H1 (cell line): Measurements from ENCODE around the gene PCNX1. TPM values are rescaled to one million over a fixed set of nuclear protein-coding genes. Genes with fewer than 3 reads are reported as not detected.

Experiments
- CTCF ChIA-PET: fragments of 300-600 bp; sonication (Branson Sonifier 250); formaldehyde crosslinking; loops from one replicate; lab custom pipeline; 2021; ENCODE audit not compliant: partially characterized antibody; lab: Charles Lee
- POLR2A ChIA-PET: fragments of 300-600 bp; sonication (Branson Sonifier 250); formaldehyde crosslinking; loops from one replicate; lab custom pipeline; 2021; ENCODE audit warnings: inconsistent platforms; ENCODE audit not compliant: partially characterized antibody; lab: Charles Lee
- DNase-seq, 2 experiments: peaks; one replicate each; pipeline versions ENCODE4 v3.0.0 to v3.0.0-alpha.2; 2010 to 2022; ENCODE audit warnings: low spot score in 2 of 2, low read depth in 1 of 2, mixed read lengths in 1 of 2
- FAIRE-seq: peaks from 2 replicates; lab custom pipeline; 2011; peaks lifted over from hg19 to GRCh38; lab: Jason Lieb, UNC
- H2AFZ ChIP-seq: 2 replicates; pipeline ENCODE4 v1.8.1; 2012; ENCODE audit warnings: low read length, inconsistent platforms
- H2AK5ac ChIP-seq: 2 replicates; pipeline ENCODE4 v1.6.1; 2013; ENCODE audit warnings: low read depth, low read length
- H2BK120ac ChIP-seq: replicated peaks from 2 replicates; pipeline ENCODE3; 2013; ENCODE audit warnings: low read depth, low read length, inconsistent platforms
- H2BK12ac ChIP-seq: 2 replicates; pipeline ENCODE4 v1.6.1; 2013; ENCODE audit warnings: low read depth, low read length
- H2BK15ac ChIP-seq: 2 replicates; pipeline ENCODE4 v1.6.1; 2013; ENCODE audit warnings: low read length
- H2BK20ac ChIP-seq: 2 replicates; pipeline ENCODE4 v1.6.1; 2013; ENCODE audit warnings: low read length
- H2BK5ac ChIP-seq: 2 replicates; pipeline ENCODE4 v1.6.1; 2013; ENCODE audit warnings: low read depth, low read length
- H3K14ac ChIP-seq: 2 replicates; pipeline ENCODE4 v1.6.1; 2013; ENCODE audit warnings: inconsistent platforms; ENCODE audit not compliant: insufficient read length
- H3K18ac ChIP-seq: 2 replicates; pipeline ENCODE4 v1.6.1; 2013; ENCODE audit warnings: low read length; ENCODE audit errors: extremely low read depth
- H3K23ac ChIP-seq: 2 replicates; pipeline ENCODE4 v1.6.1; 2013; ENCODE audit warnings: inconsistent platforms; ENCODE audit not compliant: insufficient read length
- H3K23me2 ChIP-seq: 2 replicates; pipeline ENCODE4 v1.6.1; 2013; ENCODE audit warnings: low read depth, low read length
- H3K27ac ChIP-seq: 2 replicates; pipeline ENCODE4 v1.6.1; 2011; ENCODE audit warnings: low read depth, low read length, inconsistent platforms
- H3K27me3 ChIP-seq, 4 experiments: replicated peaks in 1 of 4; 1 replicate in 1 of 4; 2 replicates in 3 of 4; pipeline versions ENCODE4 v1.6.1 to v1.8.1; 2011 to 2013; ENCODE audit warnings: low read length in 3 of 4, mild to moderate bottlenecking in 3 of 4, inconsistent platforms in 2 of 4, mixed read lengths in 2 of 4, moderate library complexity in 1 of 4; ENCODE audit not compliant: control insufficient read depth in 3 of 4, insufficient read depth in 3 of 4; ENCODE audit errors: extremely low read depth in 1 of 4
- H3K36me3 ChIP-seq, 4 experiments: 2 replicates each; pipeline versions ENCODE4 v1.6.1 to v1.8.1; 2011 to 2013; ENCODE audit warnings: mild to moderate bottlenecking in 4 of 4, low read length in 3 of 4, moderate library complexity in 2 of 4, control low read depth in 1 of 4, inconsistent platforms in 1 of 4; ENCODE audit not compliant: insufficient read depth in 4 of 4, control insufficient read depth in 2 of 4
- H3K4ac ChIP-seq: replicated peaks from 2 replicates; pipeline ENCODE3; 2013; ENCODE audit warnings: low read length, low read depth, mixed read lengths, inconsistent platforms; ENCODE audit not compliant: insufficient read length
- H3K4me1 ChIP-seq, 4 experiments: replicated peaks in 1 of 4; 1 replicate in 1 of 4; 2 replicates in 3 of 4; pipeline versions ENCODE4 v1.6.1 to v1.8.1; 2011 to 2013; ENCODE audit warnings: low read length in 3 of 4, inconsistent platforms in 2 of 4, mixed read lengths in 1 of 4; ENCODE audit not compliant: insufficient read depth in 4 of 4, control insufficient read depth in 3 of 4
- H3K4me2 ChIP-seq, 2 experiments: 2 replicates each; pipeline versions ENCODE4 v1.6.1 to v1.8.1; 2011 to 2013; ENCODE audit warnings: low read depth in 2 of 2, low read length in 2 of 2, control low read depth in 1 of 2, inconsistent platforms in 1 of 2, mild to moderate bottlenecking in 1 of 2; ENCODE audit not compliant: insufficient read depth in 1 of 2
- H3K4me3 ChIP-seq, 4 experiments: fragments of 200-600, 300-600 bp in 1 of 4; sonication (generic), shearing (Covaris generic), sonication (Bioruptor Twin) in 1 of 4; 2 replicates each; pipeline versions ENCODE4 v1.5.1 to v1.8.1; 2011 to 2016; ENCODE audit warnings: low read length in 4 of 4, low read depth in 3 of 4, control low read depth in 2 of 4, inconsistent platforms in 2 of 4, mild to moderate bottlenecking in 2 of 4, mixed read lengths in 1 of 4, moderate library complexity in 1 of 4; ENCODE audit not compliant: insufficient read depth in 2 of 4; ENCODE audit errors: extremely low read depth in 1 of 4
- H3K56ac ChIP-seq: replicated peaks from 2 replicates; pipeline ENCODE3; 2013; ENCODE audit warnings: low read depth, mild to moderate bottlenecking, mixed read lengths, low read length, inconsistent platforms; ENCODE audit not compliant: insufficient read length
- H3K79me1 ChIP-seq: 2 replicates; pipeline ENCODE4 v1.6.1; 2013; ENCODE audit warnings: low read depth, low read length, control low read depth
- H3K79me2 ChIP-seq, 2 experiments: 2 replicates each; pipeline versions ENCODE4 v1.6.1 to v1.8.1; 2012 to 2013; ENCODE audit warnings: low read length in 2 of 2, mild to moderate bottlenecking in 2 of 2, inconsistent platforms in 1 of 2; ENCODE audit not compliant: insufficient read depth in 2 of 2, control insufficient read depth in 1 of 2
- H3K9ac ChIP-seq, 4 experiments: replicated peaks in 1 of 4; 1 replicate in 1 of 4; 2 replicates in 3 of 4; pipeline versions ENCODE4 v1.6.1 to v1.8.1; 2011 to 2013; ENCODE audit warnings: low read depth in 3 of 4, low read length in 3 of 4, control low read depth in 2 of 4, mild to moderate bottlenecking in 2 of 4, moderate library complexity in 2 of 4, inconsistent platforms in 1 of 4; ENCODE audit errors: extremely low read depth in 1 of 4
- H3K9me3 ChIP-seq, 2 experiments: 2 replicates each; pipeline versions ENCODE4 v1.6.1 to v1.8.1; 2012 to 2013; ENCODE audit warnings: mild to moderate bottlenecking in 2 of 2, moderate library complexity in 2 of 2, control low read depth in 1 of 2, inconsistent platforms in 1 of 2, low read depth in 1 of 2, low read length in 1 of 2, mixed read lengths in 1 of 2; ENCODE audit not compliant: insufficient read depth in 2 of 2
- H4K20me1 ChIP-seq, 2 experiments: replicated peaks in 1 of 2; 2 replicates each; pipeline versions ENCODE3 to v1.8.1; 2011 to 2013; ENCODE audit warnings: inconsistent platforms in 2 of 2, low read length in 2 of 2, mild to moderate bottlenecking in 1 of 2; ENCODE audit not compliant: insufficient read depth in 2 of 2, control insufficient read depth in 1 of 2
- H4K5ac ChIP-seq: 2 replicates; pipeline ENCODE4 v1.6.1; 2013; ENCODE audit warnings: low read length, low read depth, mixed read lengths, inconsistent platforms; ENCODE audit not compliant: insufficient read length
- H4K8ac ChIP-seq: 2 replicates; pipeline ENCODE4 v1.8.0; 2013; ENCODE audit warnings: mild to moderate bottlenecking, moderate library complexity, low read length, inconsistent platforms; ENCODE audit not compliant: insufficient read depth; ENCODE audit errors: extremely low read depth
- H4K91ac ChIP-seq: replicated peaks from 2 replicates; pipeline ENCODE3; 2013; ENCODE audit warnings: low read length, mixed read lengths, inconsistent platforms; ENCODE audit not compliant: insufficient read length
- ASH2L ChIP-seq: fragments of 200-600, 300-600 bp; sonication (generic); IDR thresholded peaks from one replicate; pipeline ENCODE4 v1.7.1; 2017; ENCODE audit warnings: low read length
- CBX5 ChIP-seq: fragments of 300-800, 300-1000 bp; sonication (generic); IDR thresholded peaks from 2 replicates; pipeline ENCODE4 v1.7.1; 2016; ENCODE audit warnings: antibody characterized with exemption, low read length, low read depth
- E2F6 ChIP-seq: IDR thresholded peaks from 2 replicates; pipeline ENCODE4 v1.6.1; 2012; ENCODE audit warnings: inconsistent platforms
- EGR1 ChIP-seq: IDR thresholded peaks from 2 replicates; pipeline ENCODE4 v1.6.1; 2011; ENCODE audit warnings: low read depth, low read length, borderline replicate concordance
- FOSL1 ChIP-seq: IDR thresholded peaks from 2 replicates; pipeline ENCODE4 v1.6.1; 2011; ENCODE audit warnings: mild to moderate bottlenecking, low read depth, low read length, moderate library complexity; ENCODE audit not compliant: insufficient read depth
- KDM1A ChIP-seq: fragments of 200-600, 300-600 bp; sonication (generic); IDR thresholded peaks from 2 replicates; pipeline ENCODE4 v1.7.1; 2016; ENCODE audit warnings: mild to moderate bottlenecking, low read length, borderline replicate concordance
- NRF1 ChIP-seq: IDR thresholded peaks from 2 replicates; pipeline ENCODE4 v1.6.1; 2011; ENCODE audit warnings: mild to moderate bottlenecking, low read depth, low read length, improper control_type of control experiment
- WGBS, 2 experiments: shearing (Covaris generic) in 1 of 2; methylation state at CpG; one replicate each; pipeline versions ENCODE4 v1.1.6 to v1.1.7; 2013 to 2015; ENCODE audit warnings: low lambda C conversion rate in 2 of 2, mixed read lengths in 2 of 2, inconsistent platforms in 1 of 2, low coverage in 1 of 2, missing lambda C conversion rate in 1 of 2; ENCODE audit not compliant: insufficient replicate concordance in 2 of 2, insufficient coverage in 1 of 2, insufficient read length in 1 of 2; ENCODE audit errors: extremely low coverage in 1 of 2, missing lambda C conversion rate in 1 of 2; 5-methylcytosine and 5-hydroxymethylcytosine counted together
- polyA plus RNA-seq, 7 experiments: library from polyadenylated mRNA; depleted of rRNA in 3 of 7; stranded (reverse) in 5 of 7; unstranded in 2 of 7; fragments of >200 nt in 5 of 7; fragments of 200-250 nt in 2 of 7; gene quantifications; 1 replicate in 5 of 7; 2 replicates in 1 of 7; 4 replicates in 1 of 7; pipeline versions ENCODE4 v1.2.1 to v1.2.3, GENCODE V29; 2011 to 2013; ENCODE audit warnings: missing spikeins in 2 of 7, mixed read lengths in 2 of 7
- total RNA-seq: library from RNA; stranded (reverse); fragmentation: NEBNext Ultra II Directional; extraction: Animal tissue kit (Norgen Biotek cat#: 25700); gene quantifications from 2 replicates; pipeline ENCODE4 v1.2.1, GENCODE V29; 2021

Gene PCNX1
- total and polyA plus RNA-seq, 2 of the 8 experiments (the other 6 are each of a cell fraction or from before 2014, with no cell fraction given): 37.7 to 53.2 TPM

- ChIA-PET CTCF (interaction anchor here (1.9 kb wide), 1 partner anchor 10 kb away, joined by 7 read pairs; no protein-coding TSS in a partner anchor), POLR2A (no interaction called here)
- no peak overlapping the region for H3K23ac ChIP-seq
- no peak overlapping the region for H3K9ac ChIP-seq
- H2BK15ac ChIP-seq: no peak overlapping the region
- H4K91ac ChIP-seq: no peak overlapping the region
- WGBS, 2 experiments: 79% methylated on average over 6 of the region's 6 CpGs; no CpG with 5 or more reads in 1 of the 2 experiments
- no peak overlapping the region for H3K4me2 ChIP-seq
- no peak overlapping the region for H4K5ac ChIP-seq
- H3K4me3 ChIP-seq: no peak overlapping the region
- H3K4ac ChIP-seq: no peak overlapping the region
- FAIRE-seq (no peak), DNase-seq (no peak)
- no peak overlapping the region for H3K56ac ChIP-seq
- no peak overlapping the region for H3K27ac ChIP-seq
- no peak overlapping the region for H2BK20ac ChIP-seq
- H3K79me2 ChIP-seq: no peaks in the 10 kb centered on the region
- H4K8ac ChIP-seq: no peak overlapping the region
- no peaks in the 10 kb centered on the region for H4K20me1 ChIP-seq
- H2BK12ac ChIP-seq: no peak overlapping the region
- H2BK120ac ChIP-seq: no peak overlapping the region
- no peaks in the 10 kb centered on the region for H3K4me1 ChIP-seq
- H2AFZ ChIP-seq: no peak overlapping the region
- no peak overlapping the region for H2BK5ac ChIP-seq
- no peaks in the 10 kb centered on the region for H3K23me2 ChIP-seq
- H3K36me3 ChIP-seq: no peaks in the 10 kb centered on the region
- no peaks in the 10 kb centered on the region for H3K9me3 ChIP-seq
- TF ChIP-seq FOSL1: no peak
- no peak for TF ChIP-seq E2F6
- no peak for TF ChIP-seq KDM1A
- TF ChIP-seq EGR1: no peak
- TF ChIP-seq ASH2L: no peak
- no peak for TF ChIP-seq CBX5
- TF ChIP-seq NRF1: no peak
- H3K79me1 ChIP-seq: no peaks in the 10 kb centered on the region
- H3K14ac ChIP-seq: no peak overlapping the region
- H3K18ac ChIP-seq: no peak overlapping the region
- no peaks in the 10 kb centered on the region for H3K27me3 ChIP-seq
- no peak overlapping the region for H2AK5ac ChIP-seq
These were observed 256.0 kb downstream of the PCNX1 start for GRCh38 chr14:71163050-71163841.
